ENCODE data around the gene GPR55. TPM values are rescaled to one million over a fixed set of nuclear protein-coding genes. Genes with fewer than 3 reads are reported as not detected.

The GPR55 gene
- total and polyA plus RNA-seq, 10 of the 15 experiments (the other 5 are each of a cell fraction or from before 2014, with no cell fraction given) = 2.1 to 30.1 (median 16.2) TPM

DNA sequence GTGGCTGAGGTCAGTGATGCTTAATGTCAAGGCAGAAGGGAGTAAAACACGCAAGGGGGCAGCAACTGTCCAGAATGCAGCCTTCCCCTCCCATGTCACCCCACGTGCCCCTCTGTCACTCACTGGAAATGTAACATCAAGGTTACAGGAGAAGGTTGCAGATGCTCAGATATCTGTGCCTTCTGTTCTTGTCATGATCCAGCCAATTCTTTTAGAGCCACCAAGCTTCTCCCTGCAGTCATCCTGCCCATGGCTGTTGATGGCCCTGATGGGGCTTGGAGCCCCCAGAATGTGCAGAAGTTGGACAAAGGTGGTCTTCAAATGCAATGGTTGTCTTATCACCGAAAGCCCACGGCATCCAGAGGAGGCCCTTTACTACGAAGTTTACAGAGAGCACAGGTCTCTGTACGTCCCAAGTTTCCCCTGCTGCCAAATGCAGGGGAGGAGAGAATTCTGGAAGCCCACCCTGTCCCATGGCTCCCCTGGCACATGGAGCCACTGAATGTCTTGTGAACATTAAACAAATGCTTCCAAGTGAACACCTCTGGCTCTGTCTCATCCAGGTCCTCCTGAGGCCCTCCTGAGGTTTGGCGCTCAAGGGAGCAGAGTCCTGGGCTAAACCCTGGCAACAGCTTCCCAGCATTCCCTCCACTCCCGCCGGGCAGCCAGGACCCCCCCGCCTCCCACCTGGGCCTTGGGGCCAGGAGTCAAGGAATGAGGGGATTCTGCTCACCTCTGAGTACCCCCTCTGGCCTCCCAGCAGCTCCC lies 4.5 kb upstream of the GPR55 start:
- BruUV-seq (replicated peaks) = no TSS peak
- Histone ChIP-seq H3K9ac (ENCODE audit: control insufficient read depth, insufficient read depth, low read length) (no peak overlapping the region), H3K4me2 (ENCODE audit: control insufficient read depth, insufficient read depth) (no peak overlapping the region), H3K9me3 (replicated peaks; ENCODE audit: control insufficient read depth, insufficient read depth, low read length) (no peaks in the 10 kb centered on the region; the same call in 2 of the 3 replicates), H3K79me2 (ENCODE audit: control insufficient read depth, insufficient read depth, low read length) (peaks cover 10% of the 10 kb centered on the region), H3K4me1 (ENCODE audit: control insufficient read depth, insufficient read depth, low read length) (peaks cover 26% of the 10 kb centered on the region), H4K20me1 (ENCODE audit: control insufficient read depth, insufficient read depth) (no peaks in the 10 kb centered on the region), H3K4me3 (no peak overlapping the region), H3K27ac (ENCODE audit: control insufficient read depth, insufficient read depth) (no peak overlapping the region), H2AFZ (ENCODE audit: control insufficient read depth, low read depth, low read length) (no peak overlapping the region), H3K36me3 (ENCODE audit: control insufficient read depth in 2 of 2, insufficient read depth in 2 of 2, low read length in 1 of 2) (no peaks in the 10 kb centered on the region), H3K27me3 (replicated peaks in 1 of 2; ENCODE audit: control insufficient read depth in 2 of 2, insufficient read depth in 2 of 2, low read length in 1 of 2) (no peaks in the 10 kb centered on the region)
- FAIRE-seq (no peak), DNase-seq (ENCODE audit: low read depth, low spot score) (no peak), ATAC-seq (no peak)
- POLR2A ChIA-PET = interaction anchor here (0.6 to 2.5 kb wide), 3 partner anchors 20 to 104 kb away, joined by 5 to 14 read pairs (median 6); no protein-coding TSS in a partner anchor
- CTCF ChIA-PET = interaction anchor here (0.6 to 16.2 kb wide), 9 partner anchors 11 to 336 kb away, joined by 3 to 315 read pairs (median 6); no protein-coding TSS in a partner anchor
- RAD21 ChIA-PET (ENCODE audit: unreplicated experiment) = interaction anchor here (1.0 to 11.2 kb wide), 6 partner anchors 24 to 123 kb away, joined by 3 to 261 read pairs (median 6); no protein-coding TSS in a partner anchor
- in situ Hi-C loops (cut with MboI) (loop anchor here (10.0 kb wide), 1 partner anchor 55 kb away; no protein-coding TSS in a partner anchor), intact Hi-C loops (cut with micrococcal nuclease; ENCODE audit: unreplicated experiment) (no loop called here)
- 75% methylated on average over 9 of the region's 10 CpGs for WGBS (ENCODE audit: insufficient coverage, insufficient replicate concordance, low lambda C conversion rate, missing lambda C conversion rate)
- SMC1A ChIA-PET (ENCODE audit: uncharacterized antibody, unreplicated experiment) = interaction anchor here (2.1 to 16.5 kb wide), 3 partner anchors 16 to 55 kb away, joined by 4 to 248 read pairs (median 219); no protein-coding TSS in a partner anchor
- TF ChIP-seq, protein P1, sequence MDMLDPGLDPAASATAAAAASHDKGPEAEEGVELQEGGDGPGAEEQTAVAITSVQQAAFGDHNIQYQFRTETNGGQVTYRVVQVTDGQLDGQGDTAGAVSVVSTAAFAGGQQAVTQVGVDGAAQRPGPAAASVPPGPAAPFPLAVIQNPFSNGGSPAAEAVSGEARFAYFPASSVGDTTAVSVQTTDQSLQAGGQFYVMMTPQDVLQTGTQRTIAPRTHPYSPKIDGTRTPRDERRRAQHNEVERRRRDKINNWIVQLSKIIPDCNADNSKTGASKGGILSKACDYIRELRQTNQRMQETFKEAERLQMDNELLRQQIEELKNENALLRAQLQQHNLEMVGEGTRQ (IDR thresholded peaks at IDR 0.05; ENCODE audit: borderline replicate concordance, low read depth, low read length) = peak; percentile 61; the same call in 1 of the 2 replicates
- TF ChIP-seq NFIC (IDR thresholded peaks at IDR 0.05; ENCODE audit: low read depth, low read length) (no peak), MYB (IDR thresholded peaks at IDR 0.05; ENCODE audit: borderline replicate concordance, low read depth, low read length) (no peak), IKZF2 (IDR thresholded peaks at IDR 0.05) (no peak), TCF3 (IDR thresholded peaks at IDR 0.05; ENCODE audit: borderline replicate concordance, insufficient read depth, low read depth, low read length) (no peak), SPI1 (IDR thresholded peaks at IDR 0.05; ENCODE audit: borderline replicate concordance, insufficient read depth, low read depth, low read length) (no peak), RAD51 (IDR thresholded peaks at IDR 0.05) (peak; percentile 65), CHD4 (IDR thresholded peaks at IDR 0.05) (no peak), NFXL1 (IDR thresholded peaks at IDR 0.05; ENCODE audit: borderline replicate concordance) (no peak)
- TF ChIP-seq, protein P2, sequence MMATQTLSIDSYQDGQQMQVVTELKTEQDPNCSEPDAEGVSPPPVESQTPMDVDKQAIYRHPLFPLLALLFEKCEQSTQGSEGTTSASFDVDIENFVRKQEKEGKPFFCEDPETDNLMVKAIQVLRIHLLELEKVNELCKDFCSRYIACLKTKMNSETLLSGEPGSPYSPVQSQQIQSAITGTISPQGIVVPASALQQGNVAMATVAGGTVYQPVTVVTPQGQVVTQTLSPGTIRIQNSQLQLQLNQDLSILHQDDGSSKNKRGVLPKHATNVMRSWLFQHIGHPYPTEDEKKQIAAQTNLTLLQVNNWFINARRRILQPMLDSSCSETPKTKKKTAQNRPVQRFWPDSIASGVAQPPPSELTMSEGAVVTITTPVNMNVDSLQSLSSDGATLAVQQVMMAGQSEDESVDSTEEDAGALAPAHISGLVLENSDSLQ (IDR thresholded peaks at IDR 0.05) = peak; percentile 86
- TF ChIP-seq, protein P3, sequence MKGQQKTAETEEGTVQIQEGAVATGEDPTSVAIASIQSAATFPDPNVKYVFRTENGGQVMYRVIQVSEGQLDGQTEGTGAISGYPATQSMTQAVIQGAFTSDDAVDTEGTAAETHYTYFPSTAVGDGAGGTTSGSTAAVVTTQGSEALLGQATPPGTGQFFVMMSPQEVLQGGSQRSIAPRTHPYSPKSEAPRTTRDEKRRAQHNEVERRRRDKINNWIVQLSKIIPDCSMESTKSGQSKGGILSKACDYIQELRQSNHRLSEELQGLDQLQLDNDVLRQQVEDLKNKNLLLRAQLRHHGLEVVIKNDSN (IDR thresholded peaks at IDR 0.05; ENCODE audit: borderline replicate concordance, extremely low read length, insufficient read depth, low read depth, low read length) = peak; percentile 30
- TF ChIP-seq, protein P4, sequence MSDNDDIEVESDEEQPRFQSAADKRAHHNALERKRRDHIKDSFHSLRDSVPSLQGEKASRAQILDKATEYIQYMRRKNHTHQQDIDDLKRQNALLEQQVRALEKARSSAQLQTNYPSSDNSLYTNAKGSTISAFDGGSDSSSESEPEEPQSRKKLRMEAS (IDR thresholded peaks at IDR 0.05; ENCODE audit: low read depth, low read length) = peak; percentile 38; the same call in 1 of the 2 replicates
- TF ChIP-seq, protein P5, sequence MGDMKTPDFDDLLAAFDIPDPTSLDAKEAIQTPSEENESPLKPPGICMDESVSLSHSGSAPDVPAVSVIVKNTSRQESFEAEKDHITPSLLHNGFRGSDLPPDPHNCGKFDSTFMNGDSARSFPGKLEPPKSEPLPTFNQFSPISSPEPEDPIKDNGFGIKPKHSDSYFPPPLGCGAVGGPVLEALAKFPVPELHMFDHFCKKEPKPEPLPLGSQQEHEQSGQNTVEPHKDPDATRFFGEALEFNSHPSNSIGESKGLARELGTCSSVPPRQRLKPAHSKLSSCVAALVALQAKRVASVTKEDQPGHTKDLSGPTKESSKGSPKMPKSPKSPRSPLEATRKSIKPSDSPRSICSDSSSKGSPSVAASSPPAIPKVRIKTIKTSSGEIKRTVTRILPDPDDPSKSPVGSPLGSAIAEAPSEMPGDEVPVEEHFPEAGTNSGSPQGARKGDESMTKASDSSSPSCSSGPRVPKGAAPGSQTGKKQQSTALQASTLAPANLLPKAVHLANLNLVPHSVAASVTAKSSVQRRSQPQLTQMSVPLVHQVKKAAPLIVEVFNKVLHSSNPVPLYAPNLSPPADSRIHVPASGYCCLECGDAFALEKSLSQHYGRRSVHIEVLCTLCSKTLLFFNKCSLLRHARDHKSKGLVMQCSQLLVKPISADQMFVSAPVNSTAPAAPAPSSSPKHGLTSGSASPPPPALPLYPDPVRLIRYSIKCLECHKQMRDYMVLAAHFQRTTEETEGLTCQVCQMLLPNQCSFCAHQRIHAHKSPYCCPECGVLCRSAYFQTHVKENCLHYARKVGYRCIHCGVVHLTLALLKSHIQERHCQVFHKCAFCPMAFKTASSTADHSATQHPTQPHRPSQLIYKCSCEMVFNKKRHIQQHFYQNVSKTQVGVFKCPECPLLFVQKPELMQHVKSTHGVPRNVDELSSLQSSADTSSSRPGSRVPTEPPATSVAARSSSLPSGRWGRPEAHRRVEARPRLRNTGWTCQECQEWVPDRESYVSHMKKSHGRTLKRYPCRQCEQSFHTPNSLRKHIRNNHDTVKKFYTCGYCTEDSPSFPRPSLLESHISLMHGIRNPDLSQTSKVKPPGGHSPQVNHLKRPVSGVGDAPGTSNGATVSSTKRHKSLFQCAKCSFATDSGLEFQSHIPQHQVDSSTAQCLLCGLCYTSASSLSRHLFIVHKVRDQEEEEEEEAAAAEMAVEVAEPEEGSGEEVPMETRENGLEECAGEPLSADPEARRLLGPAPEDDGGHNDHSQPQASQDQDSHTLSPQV (IDR thresholded peaks at IDR 0.05) = peak; percentile 54; the same call in 1 of the 2 replicates
